ENCODE results near the gene PEX12.
"Not testable (repeated sequence)": the region's sequence is repeated elsewhere in the genome, so short reads cannot be mapped to it uniquely, and the experiment has no call there.

Gene PEX12

GRCh38 chr17:35536664-35537171, 41.7 kb downstream of the PEX12 start:
- DNase-seq (ENCODE audit: low read depth in 2 of 2) = no peak

- not testable (repeated sequence) for DNase-seq (ENCODE audit: low read depth in 2 of 2)
These were observed 43.0 kb downstream of the PEX12 start for GRCh38 chr17:35535406-35535805.

- no peak for DNase-seq (ENCODE audit: low read depth in 2 of 2)
These were observed 43.7 kb downstream of the PEX12 start for GRCh38 chr17:35534576-35535093.

- no peak for DNase-seq (ENCODE audit: low read depth in 2 of 2)
These were observed 47.2 kb downstream of the PEX12 start for GRCh38 chr17:35531160-35531559.

GRCh38 chr17:35529866-35530265, 48.5 kb downstream of the PEX12 start:
- DNase-seq (ENCODE audit: low read depth in 2 of 2) = no peak

GRCh38 chr17:35529326-35529725, 49.0 kb downstream of the PEX12 start:
- DNase-seq (ENCODE audit: low read depth in 2 of 2) = not testable (repeated sequence)

Measured in stimulated activated CD4-positive, alpha-beta T cell treated with anti-CD3 and anti-CD28 coated beads, Interleukin-1b, Interleukin-23, amount 100 ng/mL, for 1 hour (primary cell).